WI38 (cell line): Measurements from ENCODE around the gene DCLK1.

Source experiments
- H3K4me3 ChIP-seq: 2 replicates; pipeline ENCODE4 v1.5.1; 2011; ENCODE audit warnings: low read depth, mild to moderate bottlenecking, control low read depth, low read length
- CTCF ChIP-seq: IDR thresholded peaks from 2 replicates; pipeline ENCODE4 v1.5.1; 2012; ENCODE audit warnings: low read depth, mild to moderate bottlenecking, control low read depth, low read length

The DCLK1 gene

GRCh38 chr13:35923347-35923746 is 207.8 kb downstream of the DCLK1 start:
- no peak overlapping the region for H3K4me3 ChIP-seq
- no peak for TF ChIP-seq CTCF

- TF ChIP-seq CTCF: no peak
- H3K4me3 ChIP-seq: no peak overlapping the region
These were observed 210.4 kb downstream of the DCLK1 start for GRCh38 chr13:35920816-35921215.

GRCh38 chr13:35917942-35918645 is 213.1 kb downstream of the DCLK1 start:
- TF ChIP-seq CTCF: no peak

GRCh38 chr13:35917252-35917941 is 213.8 kb downstream of the DCLK1 start:
- H3K4me3 ChIP-seq: no peak overlapping the region
- no peak for TF ChIP-seq CTCF

More at GRCh38 chr13:35917942-35918645, 213.1 kb downstream of the DCLK1 start:
- H3K4me3 ChIP-seq: no peak overlapping the region

- H3K4me3 ChIP-seq: no peak overlapping the region
- no peak for TF ChIP-seq CTCF
These were observed 215.0 kb downstream of the DCLK1 start for GRCh38 chr13:35916146-35916545.

- no peak for TF ChIP-seq CTCF
- H3K4me3 ChIP-seq: no peak overlapping the region
These were observed 216.5 kb downstream of the DCLK1 start for GRCh38 chr13:35914662-35915061.

GRCh38 chr13:35912841-35913240 is 218.3 kb downstream of the DCLK1 start:
- no peak for TF ChIP-seq CTCF
- no peak overlapping the region for H3K4me3 ChIP-seq
